SJCRH30 (cell line): ENCODE measurements around the gene CRYGC. TPM values are rescaled to one million over a fixed set of nuclear protein-coding genes. Genes with fewer than 3 reads are reported as not detected.
A peak's percentile ranks its signal among the peaks of the same experiment; 100 is the strongest.
"Not testable (repeated sequence)": the region's sequence is repeated elsewhere in the genome, so short reads cannot be mapped to it uniquely, and the experiment has no call there.

Source experiments
- DNase-seq, 2 experiments: peaks; one replicate each; pipeline ENCODE4 v3.0.0-alpha.2; 2015 to 2020
- H3K27ac ChIP-seq: fragments of 250-450 bp; sonication (Bioruptor Pico); 2 replicates; pipeline ENCODE4 v1.5.1; 2020; ENCODE audit warnings: mild to moderate bottlenecking, moderate library complexity
- H3K27me3 ChIP-seq: fragments of 250-450 bp; sonication (Bioruptor Pico); 2 replicates; pipeline ENCODE4 v1.5.1; 2020; ENCODE audit warnings: mild to moderate bottlenecking, moderate library complexity
- H3K36me3 ChIP-seq: fragments of 250-450 bp; sonication (Bioruptor Pico); 2 replicates; pipeline ENCODE4 v1.5.1; 2020; ENCODE audit warnings: mild to moderate bottlenecking, moderate library complexity
- H3K4me1 ChIP-seq: fragments of 250-450 bp; sonication (Bioruptor Pico); 2 replicates; pipeline ENCODE4 v1.5.1; 2020; ENCODE audit warnings: mild to moderate bottlenecking, moderate library complexity
- H3K4me3 ChIP-seq: fragments of 250-450 bp; sonication (Bioruptor Pico); 2 replicates; pipeline ENCODE4 v1.5.1; 2020; ENCODE audit warnings: mild to moderate bottlenecking, moderate library complexity
- H3K9me3 ChIP-seq: fragments of 250-450 bp; sonication (Bioruptor Pico); replicated peaks from 2 replicates; pipeline ENCODE4 v1.5.1; 2020; ENCODE audit warnings: mild to moderate bottlenecking, moderate library complexity
- total RNA-seq: library from RNA; depleted of rRNA; stranded (reverse); fragments of >200 nt; shearing (Covaris generic); gene quantifications from 2 replicates; pipeline ENCODE4 v1.2.3, GENCODE V29; 2014

Gene CRYGC
- total RNA-seq, 1 experiment from 2014 or later = not detected

DNA sequence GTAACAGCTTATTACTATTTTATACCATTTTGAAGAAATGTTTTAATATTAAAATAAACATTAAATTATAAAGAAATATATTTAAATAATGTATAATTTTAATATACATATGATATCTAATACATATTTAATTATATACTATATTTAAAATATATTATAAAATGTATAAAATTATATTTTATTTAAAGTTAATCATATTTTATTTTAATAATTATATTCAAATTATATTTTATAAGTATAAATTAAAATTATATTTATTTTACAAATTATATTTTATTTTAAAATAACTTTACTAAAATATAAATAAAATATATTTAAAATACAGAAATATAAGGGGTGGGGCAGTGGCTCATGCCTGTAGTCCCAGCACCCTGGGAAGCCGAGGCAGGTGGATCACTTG lies 7.4 kb downstream of the CRYGC start:
- Histone ChIP-seq H3K4me3 (no peak overlapping the region), H3K9me3 (no peaks in the 10 kb centered on the region), H3K27ac (no peak overlapping the region), H3K4me1 (no peaks in the 10 kb centered on the region), H3K36me3 (no peaks in the 10 kb centered on the region), H3K27me3 (no peaks in the 10 kb centered on the region)
- DNase-seq = no peak

DNA sequence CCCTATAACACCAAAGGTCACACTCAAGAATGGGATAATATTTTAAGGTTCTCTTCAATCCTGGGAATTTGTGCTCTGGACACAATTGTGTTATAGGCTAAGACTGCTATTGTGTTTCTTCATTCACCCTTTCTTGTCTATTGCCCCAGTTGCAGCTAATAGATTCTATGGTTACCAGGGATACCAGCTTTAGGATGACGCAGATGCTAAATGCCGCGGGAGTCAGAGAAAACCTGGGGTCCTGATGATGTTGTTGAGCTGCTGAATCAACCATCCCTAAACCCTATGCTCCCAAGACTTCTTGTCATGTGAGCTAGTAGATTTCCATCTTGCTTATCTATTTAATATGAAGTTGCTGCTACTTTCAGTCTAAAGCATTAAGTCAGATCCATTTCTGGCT lies 10.7 kb downstream of the CRYGC start:
- no peak for DNase-seq
- no peaks in the 10 kb centered on the region for H3K27me3 ChIP-seq
- H3K9me3 ChIP-seq = no peaks in the 10 kb centered on the region
- H3K4me1 ChIP-seq = no peaks in the 10 kb centered on the region
- no peaks in the 10 kb centered on the region for H3K36me3 ChIP-seq
- H3K27ac ChIP-seq = no peak overlapping the region
- no peak overlapping the region for H3K4me3 ChIP-seq

DNA sequence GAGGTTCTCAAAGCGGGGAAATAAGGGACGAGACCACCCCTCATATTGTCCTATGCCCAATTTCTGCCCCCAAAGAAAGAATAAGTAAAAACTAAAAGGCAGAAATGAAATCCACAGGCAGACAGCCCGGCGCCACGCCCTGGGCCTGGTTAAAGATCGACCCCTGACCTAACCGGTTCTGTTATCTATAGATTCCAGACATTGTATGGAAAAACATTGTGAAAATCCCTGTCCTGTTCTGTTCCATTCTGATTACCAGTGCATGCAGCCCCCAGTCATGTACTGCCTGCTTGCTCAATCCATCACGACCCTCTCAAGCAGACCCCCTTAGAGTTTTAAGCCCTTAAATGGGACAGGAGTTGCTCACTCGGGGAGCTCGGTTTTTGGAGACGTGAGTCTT lies 12.2 kb downstream of the CRYGC start:
- not testable (repeated sequence) for H3K4me1 ChIP-seq, DNase-seq, H3K4me3 ChIP-seq, H3K27me3 ChIP-seq, H3K9me3 ChIP-seq, H3K36me3 ChIP-seq, H3K27ac ChIP-seq

DNA sequence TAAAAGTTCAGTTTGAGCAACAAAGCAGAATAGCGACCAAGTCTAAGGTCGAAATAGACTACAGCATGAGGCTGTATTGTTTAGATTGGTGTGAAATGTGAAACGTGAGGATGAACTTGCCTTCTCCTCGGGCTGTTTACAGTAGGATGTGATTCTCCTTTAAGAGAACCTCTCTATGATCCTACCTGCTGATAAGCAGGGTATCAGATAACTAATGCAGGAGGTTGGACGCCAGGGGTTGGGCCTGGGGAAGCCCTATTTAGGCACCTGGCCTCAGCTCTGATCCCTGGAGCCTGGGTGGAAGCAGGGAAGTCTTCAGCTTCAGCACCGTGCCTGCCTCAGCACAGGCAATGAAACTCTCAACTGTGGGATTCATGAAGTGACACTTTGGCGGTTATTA lies 16.7 kb downstream of the CRYGC start:
- peaks cover 4% of the 10 kb centered on the region; the same call in 1 of the 2 replicates for H3K4me1 ChIP-seq
- H3K36me3 ChIP-seq = no peaks in the 10 kb centered on the region
- H3K27ac ChIP-seq = no peak overlapping the region
- no peaks in the 10 kb centered on the region for H3K9me3 ChIP-seq
- no peak overlapping the region for H3K4me3 ChIP-seq
- no peaks in the 10 kb centered on the region for H3K27me3 ChIP-seq
- DNase-seq = peak in 1 of 2 experiments; percentile 40

DNA sequence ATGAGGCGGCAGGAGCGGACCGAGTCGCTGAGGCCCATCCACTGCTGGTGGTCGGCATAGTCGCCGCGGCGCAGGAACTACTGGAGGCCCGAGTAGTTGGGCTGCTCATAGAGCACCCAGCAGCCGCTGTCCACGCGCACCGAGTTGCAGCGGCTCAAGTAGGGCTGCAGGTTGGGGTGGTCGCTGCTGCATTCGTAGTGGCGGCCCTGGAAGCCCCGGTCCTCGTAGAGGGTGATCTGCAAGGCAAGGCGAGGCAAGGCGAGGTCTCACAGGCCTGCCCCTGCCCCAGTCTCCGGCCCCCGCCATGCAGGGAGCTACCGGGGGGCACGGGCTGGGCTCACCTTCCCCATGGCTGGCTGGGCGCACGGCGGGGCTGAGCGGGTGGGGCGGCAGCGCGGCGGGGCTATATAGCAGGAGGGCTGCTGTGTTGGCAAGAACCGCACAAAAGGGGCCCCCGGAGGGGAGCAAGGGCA lies 17.3 kb downstream of the CRYGC start:
- H3K27me3 ChIP-seq, H3K27ac ChIP-seq, H3K4me3 ChIP-seq, H3K4me1 ChIP-seq, DNase-seq, H3K9me3 ChIP-seq, H3K36me3 ChIP-seq: not testable (repeated sequence)

DNA sequence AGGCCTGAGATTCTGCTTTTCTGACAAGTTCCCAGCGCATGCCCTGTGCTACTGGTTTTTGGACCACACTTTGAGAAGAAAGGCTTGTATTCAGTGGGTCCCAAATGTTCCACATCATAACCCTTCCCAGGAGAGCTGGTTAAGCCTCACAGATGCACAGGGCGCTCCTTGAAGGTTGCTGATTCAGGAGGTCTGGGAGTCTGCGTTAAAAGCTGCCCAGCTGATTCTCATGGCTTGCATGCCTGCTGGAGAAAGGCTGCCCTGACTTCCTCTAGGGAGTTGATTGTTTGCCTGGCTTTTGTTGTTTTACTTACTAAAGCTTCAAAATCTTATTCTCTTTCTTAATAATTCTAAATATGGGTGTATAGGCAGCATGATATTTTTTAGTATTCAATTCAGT lies 26.0 kb downstream of the CRYGC start:
- H3K9me3 ChIP-seq = no peaks in the 10 kb centered on the region
- H3K27ac ChIP-seq = no peak overlapping the region
- H3K36me3 ChIP-seq = no peaks in the 10 kb centered on the region
- no peak overlapping the region for H3K4me3 ChIP-seq
- DNase-seq = no peak
- H3K4me1 ChIP-seq = no peaks in the 10 kb centered on the region
- no peaks in the 10 kb centered on the region for H3K27me3 ChIP-seq

DNA sequence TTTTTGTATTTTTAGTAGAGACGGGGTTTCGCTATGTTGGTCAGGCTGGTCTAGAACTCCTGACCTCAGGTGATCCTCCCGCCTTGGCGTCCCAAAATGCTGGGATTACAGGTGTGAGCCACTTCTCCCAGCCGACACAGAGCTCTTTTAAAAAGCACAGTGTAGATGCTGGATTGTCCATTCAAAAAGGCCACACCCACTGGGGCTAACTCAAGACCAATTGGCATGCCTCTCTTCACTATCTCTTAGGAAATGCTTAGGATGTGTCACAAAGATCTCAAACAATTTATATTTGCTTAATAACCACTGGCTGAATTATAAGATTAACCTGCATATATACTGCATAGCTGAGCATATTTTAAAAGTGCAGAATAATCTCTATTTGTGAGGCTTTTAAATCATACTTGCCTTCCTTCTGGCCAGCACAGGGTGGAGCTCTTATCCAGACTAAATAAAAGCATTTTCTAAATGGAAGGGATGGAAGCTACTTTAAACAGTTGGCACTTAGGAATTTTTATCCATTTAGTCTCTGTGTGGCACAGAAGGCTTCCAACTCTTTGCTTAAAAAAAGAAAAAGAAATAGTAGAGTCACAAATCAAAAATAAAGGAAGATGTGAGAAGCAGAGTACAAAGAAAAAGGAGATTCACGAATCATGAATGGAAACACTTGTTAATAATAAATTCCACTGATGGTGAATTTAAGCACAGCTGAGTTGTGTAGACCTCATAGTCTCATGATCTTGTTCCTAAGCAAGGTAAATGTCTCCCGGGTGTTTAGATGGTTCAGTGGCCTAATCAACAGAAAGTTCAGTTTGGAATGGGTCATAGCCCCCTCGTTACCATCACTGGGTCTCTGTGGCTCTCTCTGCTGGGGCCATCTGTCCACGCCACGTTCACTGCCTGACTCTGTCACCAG lies 27.7 kb downstream of the CRYGC start:
- Histone ChIP-seq H3K27me3 (no peaks in the 10 kb centered on the region), H3K4me1 (no peaks in the 10 kb centered on the region), H3K27ac (no peak overlapping the region), H3K9me3 (no peaks in the 10 kb centered on the region), H3K4me3 (no peak overlapping the region), H3K36me3 (no peaks in the 10 kb centered on the region)
- peak in 1 of 2 experiments; percentile 15 for DNase-seq

DNA sequence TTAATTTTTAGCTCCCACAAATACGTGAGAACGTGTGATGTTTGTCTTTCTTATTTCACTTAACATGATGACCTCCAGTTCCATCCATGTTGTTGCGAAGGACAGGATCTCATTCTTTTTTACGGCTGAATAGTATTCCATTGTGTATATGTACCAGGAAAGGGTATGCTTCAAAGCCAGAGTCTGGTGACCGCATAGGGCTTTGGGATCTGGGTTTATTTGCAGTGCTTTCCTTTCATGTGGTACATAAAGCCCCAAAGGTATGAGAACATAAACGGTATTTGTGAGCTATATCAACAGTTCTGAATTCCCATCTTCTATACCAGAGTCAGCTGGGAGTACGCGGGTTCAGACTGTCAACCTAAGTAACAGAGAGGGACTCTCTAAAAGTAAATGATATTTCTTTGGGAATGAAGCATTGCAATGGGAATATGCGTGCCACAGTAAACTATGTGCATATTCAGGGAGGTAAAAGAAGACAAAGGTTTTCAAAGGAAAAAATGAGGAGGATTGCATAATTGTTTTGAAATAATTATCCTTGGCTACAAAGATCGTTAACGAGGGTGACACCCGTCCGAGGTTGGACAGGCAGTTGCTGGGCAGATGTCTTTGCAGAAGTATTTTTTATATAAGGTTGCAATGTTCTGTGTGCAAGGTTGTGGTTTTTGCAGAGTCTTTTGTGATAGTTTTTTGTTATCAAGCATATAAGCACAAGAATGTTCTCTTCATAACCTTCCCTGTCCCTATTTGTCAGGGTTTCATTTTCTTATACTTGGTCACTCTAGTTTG lies 29.8 kb downstream of the CRYGC start:
- Histone ChIP-seq H3K36me3 (no peaks in the 10 kb centered on the region), H3K27ac (no peak overlapping the region), H3K9me3 (no peaks in the 10 kb centered on the region), H3K4me3 (no peak overlapping the region), H3K27me3 (no peaks in the 10 kb centered on the region), H3K4me1 (no peaks in the 10 kb centered on the region)
- no peak for DNase-seq

DNA sequence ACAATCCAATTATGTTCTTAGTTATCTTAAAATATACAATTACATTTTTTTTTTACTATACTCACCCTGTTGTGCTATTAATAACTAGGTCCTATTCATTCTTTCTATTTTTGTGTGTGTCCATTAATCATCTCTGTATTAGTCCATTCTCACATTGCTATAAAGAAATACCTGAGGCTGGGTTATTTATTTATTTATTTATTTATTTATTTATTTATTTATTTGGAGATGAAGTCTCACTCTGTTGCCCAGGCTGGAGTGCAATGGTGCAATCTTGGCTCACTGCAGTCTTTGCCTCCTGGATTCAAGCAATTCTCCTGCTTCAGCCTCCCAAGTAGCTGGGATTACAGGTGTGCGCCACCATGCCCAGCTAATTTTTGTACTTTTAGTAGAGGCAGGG lies 30.9 kb downstream of the CRYGC start:
- H3K9me3 ChIP-seq, H3K4me3 ChIP-seq, H3K27me3 ChIP-seq, H3K27ac ChIP-seq, H3K4me1 ChIP-seq, DNase-seq, H3K36me3 ChIP-seq: not testable (repeated sequence)

DNA sequence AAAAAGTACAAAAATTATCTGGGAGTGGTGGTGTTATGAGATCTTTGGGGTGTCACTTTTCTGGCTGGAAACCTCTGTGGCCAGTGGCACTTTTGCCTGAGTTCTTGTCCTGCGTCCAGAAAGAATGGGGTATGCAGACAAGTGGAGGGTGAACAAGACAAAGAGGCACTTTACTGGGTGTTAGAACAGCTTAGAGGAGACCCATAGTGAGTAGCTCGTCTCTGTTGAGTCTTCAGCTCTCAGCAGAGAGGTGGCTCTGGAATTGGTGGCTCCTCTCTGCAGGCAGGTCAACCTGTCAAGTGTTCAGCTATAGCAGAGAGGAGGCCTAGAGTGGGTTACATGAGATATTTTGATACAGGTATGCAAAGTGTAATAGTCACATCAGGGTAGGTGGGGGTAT lies 31.4 kb downstream of the CRYGC start:
- Histone ChIP-seq H3K4me3 (no peak overlapping the region), H3K36me3 (no peaks in the 10 kb centered on the region)
- no peak for DNase-seq

DNA sequence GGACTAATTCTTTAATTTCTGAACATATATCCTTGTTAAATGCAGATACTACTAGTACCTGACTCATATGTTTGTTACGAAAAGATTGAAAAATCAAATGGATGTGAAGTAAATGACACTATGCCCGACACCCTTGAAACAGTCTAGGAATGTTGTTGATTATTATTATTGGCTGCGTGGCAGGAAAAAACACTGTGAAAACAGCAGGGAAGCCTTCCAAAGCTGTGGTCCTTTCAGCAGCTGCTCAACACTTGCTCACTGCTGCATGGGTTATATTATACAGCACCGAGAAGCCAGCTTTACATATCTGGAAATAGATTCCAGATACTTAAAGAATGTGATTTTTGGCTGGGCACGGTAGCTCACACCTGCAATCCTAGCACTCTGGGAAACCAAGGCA lies 31.8 kb downstream of the CRYGC start:
- H3K4me3 ChIP-seq = no peak overlapping the region
- H3K27ac ChIP-seq = no peak overlapping the region
- H3K27me3 ChIP-seq = no peaks in the 10 kb centered on the region
- no peaks in the 10 kb centered on the region for H3K9me3 ChIP-seq
- DNase-seq = no peak
- no peaks in the 10 kb centered on the region for H3K36me3 ChIP-seq
- peaks cover 8% of the 10 kb centered on the region for H3K4me1 ChIP-seq

More for the DNA sequence above, 31.4 kb downstream of the CRYGC start:
- no peak overlapping the region for H3K27ac ChIP-seq
- H3K27me3 ChIP-seq = no peaks in the 10 kb centered on the region
- H3K4me1 ChIP-seq = peaks cover 3% of the 10 kb centered on the region
- no peaks in the 10 kb centered on the region for H3K9me3 ChIP-seq

DNA sequence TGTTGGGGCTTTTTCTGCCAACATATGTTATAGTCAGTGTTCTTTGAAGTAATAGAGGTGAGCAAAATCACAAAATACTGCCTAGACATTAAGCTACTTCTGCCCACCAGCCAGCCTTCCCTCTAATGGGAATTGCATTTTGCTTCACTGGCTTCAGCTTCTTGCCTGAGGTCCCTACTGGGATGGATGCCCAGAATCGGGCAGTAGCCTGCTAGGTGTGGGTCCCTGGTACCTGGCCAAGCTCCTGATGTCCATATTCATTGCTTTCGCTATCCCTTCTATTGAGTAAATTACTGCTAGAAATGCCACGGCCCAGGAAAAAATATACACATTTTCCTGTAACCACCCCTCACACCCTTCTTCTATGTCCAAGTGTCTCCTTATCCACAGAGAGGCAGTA lies 32.3 kb downstream of the CRYGC start:
- H3K4me3 ChIP-seq = no peak overlapping the region
- no peak for DNase-seq
- peaks cover 13% of the 10 kb centered on the region for H3K4me1 ChIP-seq
- H3K27me3 ChIP-seq = no peaks in the 10 kb centered on the region
- H3K27ac ChIP-seq = no peak overlapping the region
- H3K36me3 ChIP-seq = no peaks in the 10 kb centered on the region
- H3K9me3 ChIP-seq = no peaks in the 10 kb centered on the region

DNA sequence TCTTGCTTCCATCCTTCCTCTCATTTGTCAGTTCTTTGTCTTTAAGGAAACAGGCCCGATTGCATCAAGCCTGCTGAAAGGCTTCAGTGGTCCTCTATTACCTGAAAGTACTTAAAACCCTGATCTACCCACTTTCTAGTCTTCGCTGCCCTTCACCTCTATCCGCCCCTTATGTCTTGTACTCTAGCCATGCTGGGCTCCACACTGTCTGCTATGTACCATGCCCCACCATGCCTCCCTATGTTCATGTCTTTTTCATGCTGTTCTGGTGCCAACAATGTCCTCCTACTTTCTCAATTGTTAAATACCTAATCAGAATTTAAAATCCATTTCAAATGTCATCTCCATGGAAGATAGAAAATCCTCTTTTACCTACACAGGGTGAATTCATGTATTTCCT lies 33.5 kb downstream of the CRYGC start:
- Histone ChIP-seq H3K36me3 (no peaks in the 10 kb centered on the region), H3K9me3 (no peaks in the 10 kb centered on the region), H3K27me3 (no peaks in the 10 kb centered on the region), H3K4me1 (peaks cover 24% of the 10 kb centered on the region), H3K4me3 (no peak overlapping the region), H3K27ac (no peak overlapping the region)
- DNase-seq = no peak

DNA sequence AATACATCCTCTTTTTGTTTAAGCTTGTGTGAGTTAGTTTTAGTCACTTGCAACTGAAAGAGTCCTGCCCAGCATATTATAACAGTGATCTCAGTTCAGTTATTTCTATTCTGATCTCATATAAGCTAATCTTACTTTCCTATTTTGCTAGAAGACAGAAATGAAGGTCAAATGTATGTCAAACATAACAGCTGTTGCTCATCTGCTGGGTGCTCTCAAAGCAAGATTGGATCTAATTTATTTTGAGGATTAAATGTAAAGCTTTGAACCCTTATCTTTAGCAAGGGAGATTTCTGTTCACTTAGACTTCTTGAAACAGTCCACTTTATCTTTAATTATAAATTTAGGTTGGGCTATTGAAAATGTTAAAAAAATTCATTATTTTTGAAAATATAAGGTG lies 36.5 kb downstream of the CRYGC start:
- H3K27me3 ChIP-seq = no peaks in the 10 kb centered on the region
- H3K36me3 ChIP-seq = no peaks in the 10 kb centered on the region
- H3K27ac ChIP-seq = no peak overlapping the region; the same call in 1 of the 2 replicates
- DNase-seq = peak in 1 of 2 experiments; percentile 20
- H3K9me3 ChIP-seq = no peaks in the 10 kb centered on the region; the same call in 1 of the 2 replicates
- peaks cover 24% of the 10 kb centered on the region for H3K4me1 ChIP-seq
- H3K4me3 ChIP-seq = no peak overlapping the region
